SK-N-SH (cell line): ENCODE data around the gene PLAC1.

Source experiments
- EP300 ChIP-seq, 2 experiments: IDR thresholded peaks; 2 replicates each; pipeline versions ENCODE4 v1.4.0 to v1.6.1; 2012; ENCODE audit warnings: borderline replicate concordance in 1 of 2, low read depth in 1 of 2, low read length in 1 of 2
- FOXM1 ChIP-seq: IDR thresholded peaks from 2 replicates; pipeline ENCODE4 v1.4.0; 2012; ENCODE audit warnings: low read depth, mild to moderate bottlenecking
- GABPA ChIP-seq: IDR thresholded peaks from 2 replicates; pipeline ENCODE4 v1.4.0; 2012; ENCODE audit warnings: low read depth, mild to moderate bottlenecking
- POLR2AphosphoS5 ChIP-seq: IDR thresholded peaks from 2 replicates; pipeline ENCODE4 v1.6.1; 2012; ENCODE audit warnings: low read depth, low read length
- RAD21 ChIP-seq: IDR thresholded peaks from 2 replicates; pipeline ENCODE4 v1.6.1; 2012; ENCODE audit warnings: mild to moderate bottlenecking, low read length
- RCOR1 ChIP-seq: fragments of 150-350 bp; IDR thresholded peaks from 2 replicates; pipeline ENCODE4 v1.6.1; 2017; ENCODE audit warnings: antibody characterized with exemption, low read length
- TAF1 ChIP-seq: IDR thresholded peaks from 2 replicates; pipeline ENCODE4 v1.6.1; 2012; ENCODE audit warnings: low read depth, mild to moderate bottlenecking, low read length, moderate library complexity, borderline replicate concordance
- TF ChIP-seq, protein P1 (sequence below): fragments of 200-600 bp; sonication (generic); IDR thresholded peaks from 2 replicates; pipeline ENCODE4 v1.6.1; 2017; ENCODE audit warnings: antibody characterized with exemption, mild to moderate bottlenecking, moderate library complexity
- TF ChIP-seq, protein P2 (sequence below): IDR thresholded peaks from 2 replicates; pipeline ENCODE4 v1.6.1; 2012; ENCODE audit warnings: mild to moderate bottlenecking, low read depth, low read length, moderate library complexity
- TF ChIP-seq, protein P3 (sequence below): fragments of 150-350 bp; IDR thresholded peaks from 2 replicates; pipeline ENCODE4 v1.6.1; 2016; ENCODE audit warnings: mild to moderate bottlenecking, low read depth, low read length
- TF ChIP-seq, protein P4 (sequence below): fragments of 150-350 bp; IDR thresholded peaks from 2 replicates; pipeline ENCODE4 v1.6.1; 2017; ENCODE audit warnings: antibody characterized with exemption, low read length, low read depth, borderline replicate concordance
- TF ChIP-seq, protein P5 (sequence below): IDR thresholded peaks from 2 replicates; pipeline ENCODE4 v1.4.0; 2012; ENCODE audit warnings: low read depth, borderline replicate concordance
- TF ChIP-seq, protein P6 (sequence below): IDR thresholded peaks from 2 replicates; pipeline ENCODE4 v1.4.0; 2012; ENCODE audit warnings: low read depth, borderline replicate concordance

DNA sequence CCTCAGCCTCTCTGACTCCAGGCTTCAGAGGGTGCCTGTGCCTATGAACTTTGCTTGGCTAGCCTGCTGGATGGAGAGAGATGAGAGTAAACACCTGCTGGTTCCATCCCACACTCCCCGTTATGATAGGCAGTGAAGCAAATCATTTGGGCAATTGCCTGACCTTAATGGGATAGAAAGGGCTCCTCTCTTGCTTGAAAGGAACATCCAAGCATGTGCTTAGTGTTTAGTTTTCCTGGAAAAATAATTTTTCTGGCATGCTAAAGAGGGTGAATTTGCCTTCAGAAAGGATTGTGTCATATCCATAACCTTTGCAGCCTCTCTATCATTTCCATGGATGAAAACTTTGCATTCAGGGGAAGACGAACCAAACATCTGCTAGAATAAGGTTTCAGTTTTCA is 10.8 kb downstream of the PLAC1 start:
- TF ChIP-seq GABPA: no peak
- no peak for TF ChIP-seq FOXM1
- no peak for TF ChIP-seq EP300 (IDR thresholded peaks at IDR 0.05; ENCODE audit: borderline replicate concordance in 1 of 2, low read depth in 1 of 2, low read length in 1 of 2)
- TF ChIP-seq POLR2AphosphoS5: no peak
- TF ChIP-seq, protein P1, sequence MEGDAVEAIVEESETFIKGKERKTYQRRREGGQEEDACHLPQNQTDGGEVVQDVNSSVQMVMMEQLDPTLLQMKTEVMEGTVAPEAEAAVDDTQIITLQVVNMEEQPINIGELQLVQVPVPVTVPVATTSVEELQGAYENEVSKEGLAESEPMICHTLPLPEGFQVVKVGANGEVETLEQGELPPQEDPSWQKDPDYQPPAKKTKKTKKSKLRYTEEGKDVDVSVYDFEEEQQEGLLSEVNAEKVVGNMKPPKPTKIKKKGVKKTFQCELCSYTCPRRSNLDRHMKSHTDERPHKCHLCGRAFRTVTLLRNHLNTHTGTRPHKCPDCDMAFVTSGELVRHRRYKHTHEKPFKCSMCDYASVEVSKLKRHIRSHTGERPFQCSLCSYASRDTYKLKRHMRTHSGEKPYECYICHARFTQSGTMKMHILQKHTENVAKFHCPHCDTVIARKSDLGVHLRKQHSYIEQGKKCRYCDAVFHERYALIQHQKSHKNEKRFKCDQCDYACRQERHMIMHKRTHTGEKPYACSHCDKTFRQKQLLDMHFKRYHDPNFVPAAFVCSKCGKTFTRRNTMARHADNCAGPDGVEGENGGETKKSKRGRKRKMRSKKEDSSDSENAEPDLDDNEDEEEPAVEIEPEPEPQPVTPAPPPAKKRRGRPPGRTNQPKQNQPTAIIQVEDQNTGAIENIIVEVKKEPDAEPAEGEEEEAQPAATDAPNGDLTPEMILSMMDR: no peak
- no peak for TF ChIP-seq TAF1
- no peak for TF ChIP-seq RAD21
- TF ChIP-seq RCOR1: no peak
- TF ChIP-seq, protein P2, sequence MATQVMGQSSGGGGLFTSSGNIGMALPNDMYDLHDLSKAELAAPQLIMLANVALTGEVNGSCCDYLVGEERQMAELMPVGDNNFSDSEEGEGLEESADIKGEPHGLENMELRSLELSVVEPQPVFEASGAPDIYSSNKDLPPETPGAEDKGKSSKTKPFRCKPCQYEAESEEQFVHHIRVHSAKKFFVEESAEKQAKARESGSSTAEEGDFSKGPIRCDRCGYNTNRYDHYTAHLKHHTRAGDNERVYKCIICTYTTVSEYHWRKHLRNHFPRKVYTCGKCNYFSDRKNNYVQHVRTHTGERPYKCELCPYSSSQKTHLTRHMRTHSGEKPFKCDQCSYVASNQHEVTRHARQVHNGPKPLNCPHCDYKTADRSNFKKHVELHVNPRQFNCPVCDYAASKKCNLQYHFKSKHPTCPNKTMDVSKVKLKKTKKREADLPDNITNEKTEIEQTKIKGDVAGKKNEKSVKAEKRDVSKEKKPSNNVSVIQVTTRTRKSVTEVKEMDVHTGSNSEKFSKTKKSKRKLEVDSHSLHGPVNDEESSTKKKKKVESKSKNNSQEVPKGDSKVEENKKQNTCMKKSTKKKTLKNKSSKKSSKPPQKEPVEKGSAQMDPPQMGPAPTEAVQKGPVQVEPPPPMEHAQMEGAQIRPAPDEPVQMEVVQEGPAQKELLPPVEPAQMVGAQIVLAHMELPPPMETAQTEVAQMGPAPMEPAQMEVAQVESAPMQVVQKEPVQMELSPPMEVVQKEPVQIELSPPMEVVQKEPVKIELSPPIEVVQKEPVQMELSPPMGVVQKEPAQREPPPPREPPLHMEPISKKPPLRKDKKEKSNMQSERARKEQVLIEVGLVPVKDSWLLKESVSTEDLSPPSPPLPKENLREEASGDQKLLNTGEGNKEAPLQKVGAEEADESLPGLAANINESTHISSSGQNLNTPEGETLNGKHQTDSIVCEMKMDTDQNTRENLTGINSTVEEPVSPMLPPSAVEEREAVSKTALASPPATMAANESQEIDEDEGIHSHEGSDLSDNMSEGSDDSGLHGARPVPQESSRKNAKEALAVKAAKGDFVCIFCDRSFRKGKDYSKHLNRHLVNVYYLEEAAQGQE: no peak
- TF ChIP-seq, protein P3, sequence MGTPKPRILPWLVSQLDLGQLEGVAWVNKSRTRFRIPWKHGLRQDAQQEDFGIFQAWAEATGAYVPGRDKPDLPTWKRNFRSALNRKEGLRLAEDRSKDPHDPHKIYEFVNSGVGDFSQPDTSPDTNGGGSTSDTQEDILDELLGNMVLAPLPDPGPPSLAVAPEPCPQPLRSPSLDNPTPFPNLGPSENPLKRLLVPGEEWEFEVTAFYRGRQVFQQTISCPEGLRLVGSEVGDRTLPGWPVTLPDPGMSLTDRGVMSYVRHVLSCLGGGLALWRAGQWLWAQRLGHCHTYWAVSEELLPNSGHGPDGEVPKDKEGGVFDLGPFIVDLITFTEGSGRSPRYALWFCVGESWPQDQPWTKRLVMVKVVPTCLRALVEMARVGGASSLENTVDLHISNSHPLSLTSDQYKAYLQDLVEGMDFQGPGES: no peak
- TF ChIP-seq, protein P4, sequence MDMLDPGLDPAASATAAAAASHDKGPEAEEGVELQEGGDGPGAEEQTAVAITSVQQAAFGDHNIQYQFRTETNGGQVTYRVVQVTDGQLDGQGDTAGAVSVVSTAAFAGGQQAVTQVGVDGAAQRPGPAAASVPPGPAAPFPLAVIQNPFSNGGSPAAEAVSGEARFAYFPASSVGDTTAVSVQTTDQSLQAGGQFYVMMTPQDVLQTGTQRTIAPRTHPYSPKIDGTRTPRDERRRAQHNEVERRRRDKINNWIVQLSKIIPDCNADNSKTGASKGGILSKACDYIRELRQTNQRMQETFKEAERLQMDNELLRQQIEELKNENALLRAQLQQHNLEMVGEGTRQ: no peak
- TF ChIP-seq, protein P5, sequence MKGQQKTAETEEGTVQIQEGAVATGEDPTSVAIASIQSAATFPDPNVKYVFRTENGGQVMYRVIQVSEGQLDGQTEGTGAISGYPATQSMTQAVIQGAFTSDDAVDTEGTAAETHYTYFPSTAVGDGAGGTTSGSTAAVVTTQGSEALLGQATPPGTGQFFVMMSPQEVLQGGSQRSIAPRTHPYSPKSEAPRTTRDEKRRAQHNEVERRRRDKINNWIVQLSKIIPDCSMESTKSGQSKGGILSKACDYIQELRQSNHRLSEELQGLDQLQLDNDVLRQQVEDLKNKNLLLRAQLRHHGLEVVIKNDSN: no peak
- TF ChIP-seq, protein P6, sequence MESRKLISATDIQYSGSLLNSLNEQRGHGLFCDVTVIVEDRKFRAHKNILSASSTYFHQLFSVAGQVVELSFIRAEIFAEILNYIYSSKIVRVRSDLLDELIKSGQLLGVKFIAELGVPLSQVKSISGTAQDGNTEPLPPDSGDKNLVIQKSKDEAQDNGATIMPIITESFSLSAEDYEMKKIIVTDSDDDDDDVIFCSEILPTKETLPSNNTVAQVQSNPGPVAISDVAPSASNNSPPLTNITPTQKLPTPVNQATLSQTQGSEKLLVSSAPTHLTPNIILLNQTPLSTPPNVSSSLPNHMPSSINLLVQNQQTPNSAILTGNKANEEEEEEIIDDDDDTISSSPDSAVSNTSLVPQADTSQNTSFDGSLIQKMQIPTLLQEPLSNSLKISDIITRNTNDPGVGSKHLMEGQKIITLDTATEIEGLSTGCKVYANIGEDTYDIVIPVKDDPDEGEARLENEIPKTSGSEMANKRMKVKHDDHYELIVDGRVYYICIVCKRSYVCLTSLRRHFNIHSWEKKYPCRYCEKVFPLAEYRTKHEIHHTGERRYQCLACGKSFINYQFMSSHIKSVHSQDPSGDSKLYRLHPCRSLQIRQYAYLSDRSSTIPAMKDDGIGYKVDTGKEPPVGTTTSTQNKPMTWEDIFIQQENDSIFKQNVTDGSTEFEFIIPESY: no peak
